ENCODE results near the gene INHBE.

Gene INHBE

GRCh38 chr12:57448669-57449068, 6.4 kb upstream of the INHBE start:
- Histone ChIP-seq H3K9ac (ENCODE audit: low read length) (no peak overlapping the region), H3K23ac (ENCODE audit: low read length) (no peak overlapping the region), H3K36me3 (ENCODE audit: control insufficient read depth in 1 of 2, insufficient read depth in 2 of 2, low read length in 2 of 2) (no peaks in the 10 kb centered on the region), H3K18ac (ENCODE audit: low read length) (no peak overlapping the region), H3K79me1 (ENCODE audit: low read length) (no peaks in the 10 kb centered on the region), H3K4me1 (ENCODE audit: control insufficient read depth in 1 of 2, insufficient read depth in 2 of 2, low read length in 2 of 2) (no peaks in the 10 kb centered on the region), H2BK12ac (ENCODE audit: low read length) (no peak overlapping the region), H4K12ac (ENCODE audit: low read depth, low read length) (no peak overlapping the region), H2AFZ (ENCODE audit: insufficient read depth, low read length, poor library complexity) (no peak overlapping the region), H4K91ac (ENCODE audit: low read depth, low read length) (no peak overlapping the region), H3K4ac (ENCODE audit: low read depth, low read length) (no peak overlapping the region), H3K4me3 (ENCODE audit: low read depth, low read length) (no peak overlapping the region), H2AK5ac (ENCODE audit: low read length) (no peak overlapping the region), H3K27me3 (ENCODE audit: insufficient read depth, low read length) (no peaks in the 10 kb centered on the region), H3K79me2 (ENCODE audit: control insufficient read depth, insufficient read depth, low read length, poor library complexity) (no peaks in the 10 kb centered on the region), H2BK5ac (ENCODE audit: low read depth, low read length, poor library complexity) (no peak overlapping the region), H3K4me2 (ENCODE audit: low read length) (no peak overlapping the region), H3K9me3 (ENCODE audit: insufficient read depth, low read depth, low read length) (no peaks in the 10 kb centered on the region), H2BK120ac (ENCODE audit: insufficient read depth, low read length, poor library complexity) (no peak overlapping the region), H3K14ac (ENCODE audit: low read length) (no peak overlapping the region), H3K27ac (ENCODE audit: low read depth, low read length) (no peak overlapping the region), H4K8ac (ENCODE audit: low read depth, low read length) (no peak overlapping the region)
- DNase-seq, result no peak
- no CpG with 5 or more reads among the region's 2 CpGs for WGBS (ENCODE audit: extremely low coverage, insufficient coverage, insufficient read length)

- no CpG with 5 or more reads among the region's 7 CpGs for WGBS (ENCODE audit: extremely low coverage, insufficient coverage, insufficient read length)
- no peaks in the 10 kb centered on the region for H3K9me3 ChIP-seq (ENCODE audit: insufficient read depth, low read depth, low read length)
- H3K27ac ChIP-seq (ENCODE audit: low read depth, low read length), result no peak overlapping the region
- no peaks in the 10 kb centered on the region for H3K79me2 ChIP-seq (ENCODE audit: control insufficient read depth, insufficient read depth, low read length, poor library complexity)
- no peak overlapping the region for H2BK12ac ChIP-seq (ENCODE audit: low read length)
- no peak overlapping the region for H3K9ac ChIP-seq (ENCODE audit: low read length)
- H3K4ac ChIP-seq (ENCODE audit: low read depth, low read length), result no peak overlapping the region
- no peaks in the 10 kb centered on the region for H3K4me1 ChIP-seq (ENCODE audit: control insufficient read depth in 1 of 2, insufficient read depth in 2 of 2, low read length in 2 of 2)
- no peak overlapping the region for H4K91ac ChIP-seq (ENCODE audit: low read depth, low read length)
- no peak overlapping the region for H4K12ac ChIP-seq (ENCODE audit: low read depth, low read length)
- H3K79me1 ChIP-seq (ENCODE audit: low read length), result no peaks in the 10 kb centered on the region
- H2AFZ ChIP-seq (ENCODE audit: insufficient read depth, low read length, poor library complexity), result no peak overlapping the region
- H3K4me3 ChIP-seq (ENCODE audit: low read depth, low read length), result no peak overlapping the region
- H3K36me3 ChIP-seq (ENCODE audit: control insufficient read depth in 1 of 2, insufficient read depth in 2 of 2, low read length in 2 of 2), result no peaks in the 10 kb centered on the region
- H3K27me3 ChIP-seq (ENCODE audit: insufficient read depth, low read length), result no peaks in the 10 kb centered on the region
- no peak overlapping the region for H3K23ac ChIP-seq (ENCODE audit: low read length)
- no peak overlapping the region for H2AK5ac ChIP-seq (ENCODE audit: low read length)
- H2BK5ac ChIP-seq (ENCODE audit: low read depth, low read length, poor library complexity), result no peak overlapping the region
- H4K8ac ChIP-seq (ENCODE audit: low read depth, low read length), result no peak overlapping the region
- H3K14ac ChIP-seq (ENCODE audit: low read length), result no peak overlapping the region
- no peak overlapping the region for H2BK120ac ChIP-seq (ENCODE audit: insufficient read depth, low read length, poor library complexity)
- no peak overlapping the region for H3K4me2 ChIP-seq (ENCODE audit: low read length)
- no peak overlapping the region for H3K18ac ChIP-seq (ENCODE audit: low read length)
- no peak for DNase-seq
Measured at GRCh38 chr12:57449375-57449774, 5.7 kb upstream of the INHBE start.

- no peak overlapping the region for H4K91ac ChIP-seq (ENCODE audit: low read depth, low read length)
- no peak overlapping the region for H3K4me2 ChIP-seq (ENCODE audit: low read length)
- H4K8ac ChIP-seq (ENCODE audit: low read depth, low read length), result no peak overlapping the region
- H3K14ac ChIP-seq (ENCODE audit: low read length), result no peak overlapping the region
- no CpG with 5 or more reads among the region's 3 CpGs for WGBS (ENCODE audit: extremely low coverage, insufficient coverage, insufficient read length)
- no peak overlapping the region for H2BK5ac ChIP-seq (ENCODE audit: low read depth, low read length, poor library complexity)
- no peak overlapping the region for H2BK12ac ChIP-seq (ENCODE audit: low read length)
- H3K4me3 ChIP-seq (ENCODE audit: low read depth, low read length), result no peak overlapping the region
- H3K79me2 ChIP-seq (ENCODE audit: control insufficient read depth, insufficient read depth, low read length, poor library complexity), result no peaks in the 10 kb centered on the region
- H3K27me3 ChIP-seq (ENCODE audit: insufficient read depth, low read length), result no peaks in the 10 kb centered on the region
- H2AFZ ChIP-seq (ENCODE audit: insufficient read depth, low read length, poor library complexity), result no peak overlapping the region
- no peaks in the 10 kb centered on the region for H3K9me3 ChIP-seq (ENCODE audit: insufficient read depth, low read depth, low read length)
- no peak overlapping the region for H2BK120ac ChIP-seq (ENCODE audit: insufficient read depth, low read length, poor library complexity)
- H3K4ac ChIP-seq (ENCODE audit: low read depth, low read length), result no peak overlapping the region
- no peak overlapping the region for H2AK5ac ChIP-seq (ENCODE audit: low read length)
- DNase-seq, result no peak
- no peaks in the 10 kb centered on the region for H3K36me3 ChIP-seq (ENCODE audit: control insufficient read depth in 1 of 2, insufficient read depth in 2 of 2, low read length in 2 of 2)
- H3K27ac ChIP-seq (ENCODE audit: low read depth, low read length), result no peak overlapping the region
- no peak overlapping the region for H4K12ac ChIP-seq (ENCODE audit: low read depth, low read length)
- H3K9ac ChIP-seq (ENCODE audit: low read length), result no peak overlapping the region
- H3K79me1 ChIP-seq (ENCODE audit: low read length), result no peaks in the 10 kb centered on the region
- no peak overlapping the region for H3K18ac ChIP-seq (ENCODE audit: low read length)
- H3K4me1 ChIP-seq (ENCODE audit: control insufficient read depth in 1 of 2, insufficient read depth in 2 of 2, low read length in 2 of 2), result no peaks in the 10 kb centered on the region
- no peak overlapping the region for H3K23ac ChIP-seq (ENCODE audit: low read length)
Measured at GRCh38 chr12:57450057-57450456, 5.0 kb upstream of the INHBE start.

- H2BK120ac ChIP-seq (ENCODE audit: insufficient read depth, low read length, poor library complexity), result no peak overlapping the region
- no peaks in the 10 kb centered on the region for H3K4me1 ChIP-seq (ENCODE audit: control insufficient read depth in 1 of 2, insufficient read depth in 2 of 2, low read length in 2 of 2)
- no peak overlapping the region for H4K91ac ChIP-seq (ENCODE audit: low read depth, low read length)
- H3K79me2 ChIP-seq (ENCODE audit: control insufficient read depth, insufficient read depth, low read length, poor library complexity), result no peaks in the 10 kb centered on the region
- H3K9me3 ChIP-seq (ENCODE audit: insufficient read depth, low read depth, low read length), result no peaks in the 10 kb centered on the region
- DNase-seq, result no peak
- H3K18ac ChIP-seq (ENCODE audit: low read length), result no peak overlapping the region
- no CpG with 5 or more reads among the region's 6 CpGs for WGBS (ENCODE audit: extremely low coverage, insufficient coverage, insufficient read length)
- H2BK5ac ChIP-seq (ENCODE audit: low read depth, low read length, poor library complexity), result no peak overlapping the region
- no peak overlapping the region for H3K4ac ChIP-seq (ENCODE audit: low read depth, low read length)
- no peak overlapping the region for H3K4me2 ChIP-seq (ENCODE audit: low read length)
- no peak overlapping the region for H3K23ac ChIP-seq (ENCODE audit: low read length)
- H3K4me3 ChIP-seq (ENCODE audit: low read depth, low read length), result no peak overlapping the region
- no peak overlapping the region for H4K8ac ChIP-seq (ENCODE audit: low read depth, low read length)
- H3K27me3 ChIP-seq (ENCODE audit: insufficient read depth, low read length), result no peaks in the 10 kb centered on the region
- H3K36me3 ChIP-seq (ENCODE audit: control insufficient read depth in 1 of 2, insufficient read depth in 2 of 2, low read length in 2 of 2), result no peaks in the 10 kb centered on the region
- H2AFZ ChIP-seq (ENCODE audit: insufficient read depth, low read length, poor library complexity), result no peak overlapping the region
- no peaks in the 10 kb centered on the region for H3K79me1 ChIP-seq (ENCODE audit: low read length)
- H3K27ac ChIP-seq (ENCODE audit: low read depth, low read length), result no peak overlapping the region
- no peak overlapping the region for H3K14ac ChIP-seq (ENCODE audit: low read length)
- H2BK12ac ChIP-seq (ENCODE audit: low read length), result no peak overlapping the region
- no peak overlapping the region for H4K12ac ChIP-seq (ENCODE audit: low read depth, low read length)
- H2AK5ac ChIP-seq (ENCODE audit: low read length), result no peak overlapping the region
- no peak overlapping the region for H3K9ac ChIP-seq (ENCODE audit: low read length)
Measured at GRCh38 chr12:57451233-57451778, 3.8 kb upstream of the INHBE start.

Measured in trophoblast cell (in vitro differentiated cells and primary cell).